H9 (cell line): ENCODE data around the gene FBXO30. TPM values are rescaled to one million over a fixed set of nuclear protein-coding genes. Genes with fewer than 3 reads are reported as not detected.

Source experiments
- DNase-seq: peaks from one replicate; pipeline ENCODE4 v3.0.0-alpha.2; 2017
- H2AFZ ChIP-seq: one replicate; pipeline ENCODE4 v1.6.1; 2013; ENCODE audit warnings: mild to moderate bottlenecking, low read length, control low read depth, moderate library complexity
- H2AK5ac ChIP-seq: 2 replicates; pipeline ENCODE4 v1.6.1; 2013; ENCODE audit warnings: low read length, control low read depth, mixed read lengths; ENCODE audit not compliant: insufficient read length
- H2BK120ac ChIP-seq: one replicate; pipeline ENCODE4 v1.6.1; 2013; ENCODE audit warnings: low read depth, mild to moderate bottlenecking, low read length, control low read depth, inconsistent platforms; ENCODE audit not compliant: poor library complexity, severe bottlenecking
- H2BK12ac ChIP-seq: 2 replicates; pipeline ENCODE4 v1.6.1; 2013; ENCODE audit warnings: low read length, control low read depth, mixed read lengths, low read depth; ENCODE audit not compliant: insufficient read length
- H2BK15ac ChIP-seq: 2 replicates; pipeline ENCODE4 v1.6.1; 2013; ENCODE audit warnings: low read depth, low read length, control low read depth
- H2BK20ac ChIP-seq: one replicate; pipeline ENCODE4 v1.6.1; 2013; ENCODE audit warnings: low read depth, mild to moderate bottlenecking, low read length, control low read depth, inconsistent platforms; ENCODE audit not compliant: poor library complexity, severe bottlenecking
- H2BK5ac ChIP-seq: 2 replicates; pipeline ENCODE4 v1.6.1; 2013; ENCODE audit warnings: low read length, control low read depth, mixed read lengths; ENCODE audit not compliant: insufficient read length
- H3K14ac ChIP-seq: 2 replicates; pipeline ENCODE4 v1.6.1; 2013; ENCODE audit warnings: low read length, control low read depth; ENCODE audit not compliant: insufficient read depth
- H3K18ac ChIP-seq: 2 replicates; pipeline ENCODE4 v1.6.1; 2013; ENCODE audit warnings: low read depth, mild to moderate bottlenecking, mixed read lengths, low read length, control low read depth; ENCODE audit not compliant: insufficient read length
- H3K23ac ChIP-seq: 2 replicates; pipeline ENCODE4 v1.6.1; 2013; ENCODE audit warnings: low read length, control low read depth, mixed read lengths, low read depth; ENCODE audit not compliant: insufficient read length
- H3K23me2 ChIP-seq: 2 replicates; pipeline ENCODE4 v1.6.1; 2013; ENCODE audit warnings: low read depth, mild to moderate bottlenecking, mixed read lengths, low read length, control low read depth; ENCODE audit not compliant: insufficient read length, poor library complexity, severe bottlenecking
- H3K27ac ChIP-seq: 2 replicates; pipeline ENCODE4 v1.5.1; 2013; ENCODE audit warnings: low read length, control low read depth, mixed read lengths, low read depth; ENCODE audit not compliant: insufficient read length
- H3K27me3 ChIP-seq: 2 replicates; pipeline ENCODE4 v1.6.1; 2013; ENCODE audit warnings: low read length, control low read depth, inconsistent platforms; ENCODE audit not compliant: insufficient read depth
- H3K4ac ChIP-seq: 2 replicates; pipeline ENCODE4 v1.6.1; 2013; ENCODE audit warnings: low read depth, mild to moderate bottlenecking, control low read depth, inconsistent platforms, low read length, moderate library complexity
- H3K4me1 ChIP-seq: 2 replicates; pipeline ENCODE4 v1.6.1; 2013; ENCODE audit warnings: low read length, control low read depth, inconsistent platforms; ENCODE audit not compliant: insufficient read depth
- H3K4me2 ChIP-seq: 2 replicates; pipeline ENCODE4 v1.6.1; 2013; ENCODE audit warnings: low read length, control low read depth, mixed read lengths; ENCODE audit not compliant: insufficient read length, insufficient read depth
- H3K56ac ChIP-seq: 2 replicates; pipeline ENCODE4 v1.6.1; 2013; ENCODE audit warnings: low read depth, mild to moderate bottlenecking, mixed read lengths, low read length, control low read depth; ENCODE audit not compliant: insufficient read length
- H3K79me1 ChIP-seq: 2 replicates; pipeline ENCODE4 v1.6.1; 2013; ENCODE audit warnings: low read depth, mild to moderate bottlenecking, moderate library complexity, low read length, control low read depth, inconsistent platforms; ENCODE audit not compliant: insufficient read depth, poor library complexity, severe bottlenecking
- H3K79me2 ChIP-seq: 2 replicates; pipeline ENCODE4 v1.6.1; 2013; ENCODE audit warnings: low read length, control low read depth, inconsistent platforms; ENCODE audit not compliant: insufficient read depth
- H3K9ac ChIP-seq: 2 replicates; pipeline ENCODE4 v1.6.1; 2013; ENCODE audit warnings: low read length, control low read depth, mixed read lengths; ENCODE audit not compliant: insufficient read length; ENCODE audit errors: extremely low read depth
- H3K9me3 ChIP-seq: one replicate; pipeline ENCODE4 v1.6.1; 2013; ENCODE audit warnings: low read depth, low read length, inconsistent platforms; ENCODE audit not compliant: control insufficient read depth
- H3T11ph ChIP-seq: one replicate; pipeline ENCODE4 v1.6.1; 2013; ENCODE audit warnings: mild to moderate bottlenecking, low read length, control low read depth, inconsistent platforms
- H4K20me1 ChIP-seq: one replicate; pipeline ENCODE4 v1.6.1; 2013; ENCODE audit not compliant: control insufficient read depth, insufficient read length, insufficient read depth
- H4K5ac ChIP-seq: 2 replicates; pipeline ENCODE4 v1.6.1; 2013; ENCODE audit warnings: low read depth, mild to moderate bottlenecking, mixed read lengths, low read length, control low read depth; ENCODE audit not compliant: insufficient read length
- H4K8ac ChIP-seq: replicated peaks from 2 replicates; pipeline ENCODE4 v1.6.1; 2013; ENCODE audit warnings: low read length, control low read depth, mixed read lengths, low read depth; ENCODE audit not compliant: insufficient read length
- H4K91ac ChIP-seq: 2 replicates; pipeline ENCODE4 v1.6.1; 2013; ENCODE audit warnings: low read depth, mild to moderate bottlenecking, moderate library complexity, mixed read lengths, low read length, control low read depth; ENCODE audit not compliant: insufficient read length
- H3K27ac Mint-ChIP-seq, 3 experiments: 2 replicates in 2 of 3; 3 replicates in 1 of 3; pipeline ENCODE4 v1.8.0; 2020 to 2021; ENCODE audit warnings: mixed read lengths in 3 of 3, mild to moderate bottlenecking in 1 of 3, moderate library complexity in 1 of 3
- H3K27me3 Mint-ChIP-seq: 2 replicates; pipeline ENCODE4 v1.8.0; 2021; ENCODE audit warnings: low read depth, mild to moderate bottlenecking, moderate library complexity, mixed read lengths
- H3K36me3 Mint-ChIP-seq, 3 experiments: 2 replicates in 2 of 3; 3 replicates in 1 of 3; pipeline ENCODE4 v1.8.0; 2020 to 2021; ENCODE audit warnings: low read depth in 3 of 3, mixed read lengths in 3 of 3; ENCODE audit not compliant: insufficient read depth in 1 of 3
- H3K4me1 Mint-ChIP-seq, 2 experiments: 2 replicates each; pipeline ENCODE4 v1.8.0; 2020; ENCODE audit warnings: mixed read lengths in 2 of 2
- H3K4me3 Mint-ChIP-seq, 2 experiments: 2 replicates in 1 of 2; 3 replicates in 1 of 2; pipeline ENCODE4 v1.8.0; 2020 to 2021; ENCODE audit warnings: mild to moderate bottlenecking in 2 of 2, mixed read lengths in 2 of 2, moderate library complexity in 1 of 2
- H3K9me3 Mint-ChIP-seq, 2 experiments: 2 replicates in 1 of 2; 3 replicates in 1 of 2; pipeline ENCODE4 v1.8.0; 2020; ENCODE audit warnings: mild to moderate bottlenecking in 2 of 2, mixed read lengths in 2 of 2, moderate library complexity in 1 of 2
- WGBS: extraction: QIAGEN DNeasy Blood & Tissue Kit; methylation state at CpG from one replicate; pipeline ENCODE4 v1.1.7; 2013; ENCODE audit warnings: missing lambda C conversion rate, low lambda C conversion rate, mixed read lengths; ENCODE audit not compliant: insufficient read length; ENCODE audit errors: extremely low coverage; 5-methylcytosine and 5-hydroxymethylcytosine counted together
- total RNA-seq: library from RNA; stranded (reverse); gene quantifications from 2 replicates; pipeline ENCODE4 v1.2.1, GENCODE V29; 2021
- TF ChIP-seq, protein P1 (sequence below): fragments of 200-600 bp; sonication (generic); conservative IDR thresholded peaks from 3 replicates; pipeline ENCODE4 v1.8.0; 2021; ENCODE audit warnings: antibody characterized with exemption, mild to moderate bottlenecking

FBXO30 gene
- total RNA-seq, 1 experiment from 2014 or later = 16.9 TPM

DNA sequence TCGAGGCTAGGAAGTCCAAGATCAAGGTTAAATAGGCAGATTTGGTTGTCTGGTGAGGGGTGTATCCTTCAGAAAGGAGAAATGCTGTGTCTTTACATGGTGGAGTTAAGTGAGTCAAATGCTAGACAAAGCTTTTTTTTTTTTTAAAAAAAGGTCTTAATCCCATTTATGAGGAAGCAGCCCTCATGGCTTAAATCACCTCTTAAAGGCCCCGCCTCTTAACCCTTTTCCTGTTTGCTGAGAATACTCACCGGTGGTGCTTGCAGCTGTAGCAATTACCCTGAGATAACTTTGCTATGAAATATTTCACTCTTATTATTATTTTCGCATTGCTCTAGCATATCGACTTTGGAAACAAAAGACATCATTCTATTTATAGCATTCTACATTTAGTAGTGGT, 30.8 kb downstream of the FBXO30 start:
- H3K9me3 ChIP-seq = no peaks in the 10 kb centered on the region
- H2BK20ac ChIP-seq = no peak overlapping the region
- no peak overlapping the region for H3K4me2 ChIP-seq
- H3K27ac ChIP-seq = no peak overlapping the region
- no peak overlapping the region for H3K56ac ChIP-seq
- H3K79me2 ChIP-seq = no peaks in the 10 kb centered on the region
- no peak overlapping the region for H3K14ac ChIP-seq
- H3K23me2 ChIP-seq = no peaks in the 10 kb centered on the region
- no peak overlapping the region for H2BK120ac ChIP-seq
- Mint-ChIP-seq H3K27ac (no peak overlapping the region), H3K9me3 (peaks cover 5 to 13% of the 10 kb centered on the region in 2 experiments; a peak in 4 of 5 replicates), H3K4me1 (0 out of 4 replicates have a peak, but pooled peaks cover 0 to 3% of the 10 kb centered on the region in 2 experiments), H3K36me3 (peaks cover 8 to 18% (median 13%) of the 10 kb centered on the region in 3 experiments), H3K27me3 (no peaks in the 10 kb centered on the region), H3K4me3 (no peak overlapping the region)
- H3T11ph ChIP-seq = no peak overlapping the region
- WGBS = no CpG with 5 or more reads among the region's 5 CpGs
- H4K8ac ChIP-seq = no peak overlapping the region
- DNase-seq = no peak
- no peak overlapping the region for H3K18ac ChIP-seq
- no peak overlapping the region for H2BK15ac ChIP-seq
- H3K79me1 ChIP-seq = no peaks in the 10 kb centered on the region
- no peaks in the 10 kb centered on the region for H4K20me1 ChIP-seq
- no peak overlapping the region for H2BK12ac ChIP-seq
- no peak overlapping the region for H2AK5ac ChIP-seq
- no peak overlapping the region for H4K5ac ChIP-seq
- TF ChIP-seq, protein P1, sequence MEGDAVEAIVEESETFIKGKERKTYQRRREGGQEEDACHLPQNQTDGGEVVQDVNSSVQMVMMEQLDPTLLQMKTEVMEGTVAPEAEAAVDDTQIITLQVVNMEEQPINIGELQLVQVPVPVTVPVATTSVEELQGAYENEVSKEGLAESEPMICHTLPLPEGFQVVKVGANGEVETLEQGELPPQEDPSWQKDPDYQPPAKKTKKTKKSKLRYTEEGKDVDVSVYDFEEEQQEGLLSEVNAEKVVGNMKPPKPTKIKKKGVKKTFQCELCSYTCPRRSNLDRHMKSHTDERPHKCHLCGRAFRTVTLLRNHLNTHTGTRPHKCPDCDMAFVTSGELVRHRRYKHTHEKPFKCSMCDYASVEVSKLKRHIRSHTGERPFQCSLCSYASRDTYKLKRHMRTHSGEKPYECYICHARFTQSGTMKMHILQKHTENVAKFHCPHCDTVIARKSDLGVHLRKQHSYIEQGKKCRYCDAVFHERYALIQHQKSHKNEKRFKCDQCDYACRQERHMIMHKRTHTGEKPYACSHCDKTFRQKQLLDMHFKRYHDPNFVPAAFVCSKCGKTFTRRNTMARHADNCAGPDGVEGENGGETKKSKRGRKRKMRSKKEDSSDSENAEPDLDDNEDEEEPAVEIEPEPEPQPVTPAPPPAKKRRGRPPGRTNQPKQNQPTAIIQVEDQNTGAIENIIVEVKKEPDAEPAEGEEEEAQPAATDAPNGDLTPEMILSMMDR = no peak
- no peak overlapping the region for H2BK5ac ChIP-seq
- no peaks in the 10 kb centered on the region for H3K4me1 ChIP-seq
- H3K27me3 ChIP-seq = no peaks in the 10 kb centered on the region
- no peak overlapping the region for H2AFZ ChIP-seq
- no peak overlapping the region for H3K4ac ChIP-seq
- no peak overlapping the region for H3K23ac ChIP-seq
- H3K9ac ChIP-seq = no peak overlapping the region
- no peak overlapping the region for H4K91ac ChIP-seq
